SK-N-SH treated with all-trans-retinoic acid at 6 μM for 48 hours (cell line): ENCODE results near the gene WWC1.

Experiments used
- ATAC-seq: fragments of 200-7000 bp; cut with Tn5 transposase; 3 replicates; pipeline ENCODE4 v1.9.1; 2020; ENCODE audit warnings: mild to moderate bottlenecking, moderate library complexity
- ARNTL ChIP-seq: fragments of 450-650 bp; formaldehyde crosslinking; IDR thresholded peaks from 2 replicates; pipeline ENCODE4 v1.5.0; 2020; ENCODE audit warnings: low read depth, mild to moderate bottlenecking, moderate library complexity, borderline replicate concordance
- BACH2 ChIP-seq: fragments of 250-450 bp; sonication (Bioruptor Pico); IDR thresholded peaks from 2 replicates; pipeline ENCODE4 v1.9.0; 2021; ENCODE audit warnings: mild to moderate bottlenecking, borderline replicate concordance
- CREB5 ChIP-seq: fragments of 250-450 bp; sonication (Bioruptor Pico); IDR thresholded peaks from 2 replicates; pipeline ENCODE4 v1.5.1; 2020; ENCODE audit warnings: low read depth, mild to moderate bottlenecking, moderate library complexity
- CSDC2 ChIP-seq: fragments of 250-450 bp; sonication (Bioruptor Pico); IDR thresholded peaks from 2 replicates; pipeline ENCODE4 v1.5.0; 2020; ENCODE audit warnings: mild to moderate bottlenecking, moderate library complexity
- CSRNP3 ChIP-seq: fragments of 250-450 bp; sonication (Bioruptor Pico); IDR thresholded peaks from 2 replicates; pipeline ENCODE4 v1.5.1; 2021; ENCODE audit warnings: mild to moderate bottlenecking, moderate library complexity
- ESRRG ChIP-seq: fragments of 250-450 bp; sonication (Bioruptor Pico); IDR thresholded peaks from 2 replicates; pipeline ENCODE4 v1.6.1; 2021; ENCODE audit warnings: mild to moderate bottlenecking
- GLIS3 ChIP-seq: fragments of 250-450 bp; sonication (Bioruptor Pico); IDR thresholded peaks from 2 replicates; pipeline ENCODE4 v1.5.0; 2020; ENCODE audit warnings: mild to moderate bottlenecking, moderate library complexity
- ISL1 ChIP-seq: fragments of 250-450 bp; sonication (Bioruptor Pico); IDR thresholded peaks from 2 replicates; pipeline ENCODE4 v2.1.2; 2022; ENCODE audit warnings: mild to moderate bottlenecking, moderate library complexity
- OSR1 ChIP-seq: fragments of 250-450 bp; sonication (Bioruptor Pico); IDR thresholded peaks from 2 replicates; pipeline ENCODE4 v1.8.0; 2022; ENCODE audit warnings: moderate library complexity, mild to moderate bottlenecking, inconsistent platforms
- PATZ1 ChIP-seq: fragments of 250-450 bp; sonication (Bioruptor Pico); IDR thresholded peaks from 2 replicates; pipeline ENCODE4 v1.8.0; 2020; ENCODE audit warnings: mild to moderate bottlenecking, moderate library complexity, borderline replicate concordance
- POU6F1 ChIP-seq: fragments of 250-450 bp; sonication (Bioruptor Pico); IDR thresholded peaks from 2 replicates; pipeline ENCODE4 v1.8.0; 2021; ENCODE audit warnings: low read depth, mild to moderate bottlenecking, moderate library complexity, borderline replicate concordance
- PPARA ChIP-seq: fragments of 250-450 bp; sonication (Bioruptor Pico); IDR thresholded peaks from 2 replicates; pipeline ENCODE4 v1.5.0; 2020; ENCODE audit warnings: mild to moderate bottlenecking, borderline replicate concordance
- RARB ChIP-seq: fragments of 250-450 bp; sonication (Bioruptor Pico); IDR thresholded peaks from 2 replicates; pipeline ENCODE4 v1.8.0; 2021; ENCODE audit warnings: mild to moderate bottlenecking, moderate library complexity
- SNAI2 ChIP-seq: fragments of 250-450 bp; sonication (Bioruptor Pico); IDR thresholded peaks from 2 replicates; pipeline ENCODE4 v1.5.0; 2020; ENCODE audit warnings: mild to moderate bottlenecking, moderate library complexity
- TCF4 ChIP-seq: fragments of 250-450 bp; sonication (Bioruptor Pico); IDR thresholded peaks from 2 replicates; pipeline ENCODE4 v1.8.0; 2021; ENCODE audit warnings: mild to moderate bottlenecking, moderate library complexity, borderline replicate concordance
- TOX ChIP-seq: fragments of 250-450 bp; sonication (Bioruptor Pico); IDR thresholded peaks from 2 replicates; pipeline ENCODE4 v1.8.0; 2021; ENCODE audit warnings: mild to moderate bottlenecking, moderate library complexity, borderline replicate concordance
- TSHZ2 ChIP-seq: fragments of 250-450 bp; sonication (Bioruptor Pico); IDR thresholded peaks from 2 replicates; pipeline ENCODE4 v1.5.0; 2020; ENCODE audit warnings: mild to moderate bottlenecking, moderate library complexity
- ZC3H10 ChIP-seq: fragments of 250-450 bp; sonication (Bioruptor Pico); IDR thresholded peaks from 2 replicates; pipeline ENCODE4 v1.5.1; 2021; ENCODE audit warnings: mild to moderate bottlenecking, moderate library complexity
- ZFP3 ChIP-seq: fragments of 250-450 bp; sonication (Bioruptor Pico); IDR thresholded peaks from 2 replicates; pipeline ENCODE4 v1.5.0; 2020; ENCODE audit warnings: mild to moderate bottlenecking, moderate library complexity
- ZNF565 ChIP-seq: fragments of 450-650 bp; formaldehyde crosslinking; conservative IDR thresholded peaks from 2 replicates; pipeline ENCODE4 v1.5.0; 2020; ENCODE audit warnings: low read depth, mild to moderate bottlenecking, moderate library complexity
- ZNF70 ChIP-seq: fragments of 450-650 bp; formaldehyde crosslinking; IDR thresholded peaks from 2 replicates; pipeline ENCODE4 v1.5.0; 2020; ENCODE audit warnings: mild to moderate bottlenecking, moderate library complexity
- ZNF8 ChIP-seq: fragments of 450-650 bp; formaldehyde crosslinking; IDR thresholded peaks from 2 replicates; pipeline ENCODE4 v1.5.0; 2020; ENCODE audit warnings: mild to moderate bottlenecking, moderate library complexity

Gene WWC1

GRCh38 chr5:168463081-168463480 lies 171.6 kb downstream of the WWC1 start:
- no peak for ATAC-seq

GRCh38 chr5:168464214-168464613 lies 172.8 kb downstream of the WWC1 start:
- TF ChIP-seq CSDC2 (CRISPR knock-in tag) = no peak
- no peak for TF ChIP-seq ZFP3 (CRISPR knock-in tag)
- no peak for TF ChIP-seq ISL1 (CRISPR knock-in tag)
- no peak for TF ChIP-seq OSR1
- no peak for TF ChIP-seq PPARA
- TF ChIP-seq ZC3H10 (CRISPR knock-in tag) = no peak
- TF ChIP-seq POU6F1 (CRISPR knock-in tag) = no peak
- no peak for TF ChIP-seq ZNF565 (CRISPR knock-in tag)
- TF ChIP-seq CSRNP3 (CRISPR knock-in tag) = no peak
- no peak for TF ChIP-seq ZNF8 (CRISPR knock-in tag)
- no peak for TF ChIP-seq CREB5
- no peak for TF ChIP-seq SNAI2 (CRISPR knock-in tag)
- no peak for TF ChIP-seq BACH2 (CRISPR knock-in tag)
- no peak for TF ChIP-seq PATZ1 (CRISPR knock-in tag)
- no peak for TF ChIP-seq TSHZ2
- TF ChIP-seq, all 23 proteins: peak for 0
- ATAC-seq = no peak

More at GRCh38 chr5:168463081-168463480, 171.6 kb downstream of the WWC1 start:
- no peak for TF ChIP-seq GLIS3

- TF ChIP-seq POU6F1 (CRISPR knock-in tag) (no peak), TOX (CRISPR knock-in tag) (no peak), PATZ1 (CRISPR knock-in tag) (no peak), ZFP3 (CRISPR knock-in tag) (no peak), ZNF70 (CRISPR knock-in tag) (no peak), GLIS3 (no peak), CREB5 (no peak), ZC3H10 (CRISPR knock-in tag) (no peak), SNAI2 (CRISPR knock-in tag) (no peak), OSR1 (no peak), TCF4 (CRISPR knock-in tag) (no peak), PPARA (no peak), RARB (CRISPR knock-in tag) (no peak), ISL1 (CRISPR knock-in tag) (no peak), ESRRG (no peak), ZNF565 (CRISPR knock-in tag) (no peak), ARNTL (CRISPR knock-in tag) (no peak)
- TF ChIP-seq, all 23 proteins: peak for 0
- no peak for ATAC-seq
Measured at GRCh38 chr5:168464641-168465040, 173.2 kb downstream of the WWC1 start.
